LNCaP clone FGC (cell line): ENCODE measurements around the gene TTN.

ENCODE experiments used
- DNase-seq: peaks from one replicate; pipeline ENCODE4 v3.0.0-alpha.2; 2011; ENCODE audit warnings: low read depth
- H3K4me3 ChIP-seq: 2 replicates; pipeline ENCODE4 v1.5.1; 2011; ENCODE audit warnings: mild to moderate bottlenecking, low read depth, low read length, control low read depth
- TF ChIP-seq, protein P1 (sequence below): IDR thresholded peaks from 2 replicates; pipeline ENCODE4 v1.5.1; 2012; ENCODE audit warnings: mild to moderate bottlenecking; ENCODE audit not compliant: control insufficient read depth, insufficient read depth; ENCODE audit errors: extremely low read depth

Gene TTN

DNA sequence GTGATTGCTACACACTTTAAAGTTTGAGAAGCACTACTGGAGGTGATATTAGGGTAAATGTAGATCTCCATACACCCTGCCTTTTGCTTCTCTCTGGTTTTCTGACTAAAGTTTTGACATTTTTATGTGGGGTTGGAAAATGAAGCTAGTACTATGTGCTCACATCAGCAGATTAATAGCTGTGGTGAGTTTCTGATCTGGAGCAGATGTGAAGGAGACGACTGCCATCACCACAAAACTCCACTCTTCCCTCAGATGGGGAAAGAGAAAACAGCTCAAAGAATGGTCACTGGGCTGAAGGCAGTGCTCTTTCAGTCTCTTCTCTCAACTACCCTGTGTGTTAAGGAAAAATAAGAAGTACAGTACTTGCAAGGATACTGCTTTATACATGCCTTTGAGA, 289.7 kb downstream of the TTN start:
- TF ChIP-seq, protein P1, sequence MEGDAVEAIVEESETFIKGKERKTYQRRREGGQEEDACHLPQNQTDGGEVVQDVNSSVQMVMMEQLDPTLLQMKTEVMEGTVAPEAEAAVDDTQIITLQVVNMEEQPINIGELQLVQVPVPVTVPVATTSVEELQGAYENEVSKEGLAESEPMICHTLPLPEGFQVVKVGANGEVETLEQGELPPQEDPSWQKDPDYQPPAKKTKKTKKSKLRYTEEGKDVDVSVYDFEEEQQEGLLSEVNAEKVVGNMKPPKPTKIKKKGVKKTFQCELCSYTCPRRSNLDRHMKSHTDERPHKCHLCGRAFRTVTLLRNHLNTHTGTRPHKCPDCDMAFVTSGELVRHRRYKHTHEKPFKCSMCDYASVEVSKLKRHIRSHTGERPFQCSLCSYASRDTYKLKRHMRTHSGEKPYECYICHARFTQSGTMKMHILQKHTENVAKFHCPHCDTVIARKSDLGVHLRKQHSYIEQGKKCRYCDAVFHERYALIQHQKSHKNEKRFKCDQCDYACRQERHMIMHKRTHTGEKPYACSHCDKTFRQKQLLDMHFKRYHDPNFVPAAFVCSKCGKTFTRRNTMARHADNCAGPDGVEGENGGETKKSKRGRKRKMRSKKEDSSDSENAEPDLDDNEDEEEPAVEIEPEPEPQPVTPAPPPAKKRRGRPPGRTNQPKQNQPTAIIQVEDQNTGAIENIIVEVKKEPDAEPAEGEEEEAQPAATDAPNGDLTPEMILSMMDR = no peak
- no peak overlapping the region for H3K4me3 ChIP-seq
- DNase-seq = no peak

DNA sequence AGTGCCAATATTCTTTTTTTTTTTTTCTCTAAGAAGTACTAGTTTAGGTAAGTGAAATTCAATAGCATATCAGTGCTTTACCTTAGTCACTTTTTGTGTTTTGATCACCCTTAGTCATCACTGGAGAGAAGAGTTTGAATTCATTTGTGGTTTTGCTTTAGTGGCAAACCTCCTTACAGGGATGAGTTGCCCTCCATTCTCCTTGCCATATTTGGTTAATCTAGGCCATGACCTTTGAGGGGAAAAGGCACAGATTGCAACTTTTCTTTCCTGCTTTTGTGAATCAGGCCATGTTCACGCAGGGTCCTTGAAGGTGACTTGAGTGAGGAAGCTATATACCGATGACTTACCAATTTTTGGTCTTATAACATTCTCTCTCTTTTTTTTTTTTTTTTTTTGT, 292.6 kb downstream of the TTN start:
- no peak overlapping the region for H3K4me3 ChIP-seq
- no peak for DNase-seq
- TF ChIP-seq, protein P1 = no peak

DNA sequence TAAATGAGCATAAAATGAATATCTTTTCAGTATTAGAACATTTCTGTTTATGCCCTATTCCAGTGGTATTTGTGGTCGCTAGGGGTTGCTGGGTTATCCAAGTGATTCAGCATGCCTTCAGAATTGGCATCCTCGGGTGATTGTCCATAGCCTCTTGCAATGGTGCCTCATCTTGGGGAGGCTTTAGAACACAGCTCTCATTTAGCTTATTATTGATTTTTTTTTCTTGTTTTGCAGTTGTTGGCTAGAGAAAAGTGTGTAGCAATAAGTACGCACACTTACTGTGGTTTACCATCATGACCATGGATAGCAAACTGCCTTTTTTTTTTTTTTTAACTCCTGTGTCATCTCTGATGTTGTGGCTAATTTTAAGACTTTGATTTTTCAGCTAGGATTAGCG, 293.3 kb downstream of the TTN start:
- DNase-seq = no peak
- TF ChIP-seq, protein P1 = no peak
- no peak overlapping the region for H3K4me3 ChIP-seq

DNA sequence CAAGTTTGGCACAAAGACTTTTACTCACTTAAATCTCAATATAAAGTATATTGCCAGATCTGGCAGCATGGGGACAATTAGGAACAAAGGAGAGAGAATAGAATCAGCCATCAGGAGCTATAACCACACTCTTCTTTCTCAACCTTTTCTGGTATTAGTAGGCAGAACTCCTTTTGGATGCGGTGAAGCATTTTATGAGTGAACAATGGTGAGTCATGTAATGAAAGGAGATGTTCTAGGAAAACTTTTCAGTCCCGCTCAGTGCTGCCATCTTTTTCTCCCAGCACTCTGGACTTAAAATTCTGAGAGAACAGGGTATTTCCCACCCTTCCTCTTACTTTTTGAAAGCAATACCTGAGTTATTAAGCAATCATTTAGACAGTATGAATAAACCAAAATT, 294.7 kb downstream of the TTN start:
- DNase-seq = no peak
- TF ChIP-seq, protein P1 = no peak
- no peak overlapping the region for H3K4me3 ChIP-seq

DNA sequence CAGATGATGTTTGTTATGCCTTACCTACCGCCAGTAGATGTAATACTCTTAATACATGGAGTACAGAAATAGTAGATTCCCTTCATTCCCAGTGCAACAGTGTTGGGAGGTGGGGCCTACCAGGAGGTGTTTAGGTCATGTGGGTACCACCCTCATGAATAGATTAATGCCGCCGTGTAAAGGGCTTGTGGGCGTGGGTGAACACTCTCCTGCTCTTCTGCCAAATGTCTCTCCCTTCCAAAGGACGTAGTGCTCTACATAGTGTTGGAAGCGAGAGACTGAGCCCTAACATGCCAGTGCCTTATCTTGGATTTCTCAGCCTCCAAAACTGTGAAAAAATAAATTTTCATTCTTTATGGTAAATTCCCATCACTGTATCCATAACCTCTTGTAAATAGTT, 296.8 kb downstream of the TTN start:
- no peak overlapping the region for H3K4me3 ChIP-seq
- no peak for DNase-seq
- TF ChIP-seq, protein P1 = no peak

DNA sequence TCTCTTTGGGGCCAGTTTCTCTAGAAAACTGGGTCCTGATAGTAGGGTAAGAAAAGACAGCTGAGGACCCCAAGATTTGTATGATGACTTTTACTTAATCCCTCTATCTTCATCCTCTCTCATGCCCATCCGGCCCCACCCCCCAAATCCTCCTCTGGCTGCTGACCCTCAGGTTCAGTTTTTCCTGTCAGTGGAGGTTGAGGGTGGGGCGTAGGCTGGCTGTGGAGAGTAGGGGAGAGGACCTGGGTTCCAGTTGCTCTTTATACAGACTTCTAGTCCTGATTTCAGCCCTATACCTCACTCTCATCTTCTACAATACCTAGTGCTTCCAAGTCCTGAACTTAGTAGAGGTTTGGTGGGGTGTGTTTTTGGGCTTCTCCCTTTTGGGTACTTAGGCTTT, 298.6 kb downstream of the TTN start:
- DNase-seq = no peak
- H3K4me3 ChIP-seq = no peak overlapping the region
- TF ChIP-seq, protein P1 = no peak

DNA sequence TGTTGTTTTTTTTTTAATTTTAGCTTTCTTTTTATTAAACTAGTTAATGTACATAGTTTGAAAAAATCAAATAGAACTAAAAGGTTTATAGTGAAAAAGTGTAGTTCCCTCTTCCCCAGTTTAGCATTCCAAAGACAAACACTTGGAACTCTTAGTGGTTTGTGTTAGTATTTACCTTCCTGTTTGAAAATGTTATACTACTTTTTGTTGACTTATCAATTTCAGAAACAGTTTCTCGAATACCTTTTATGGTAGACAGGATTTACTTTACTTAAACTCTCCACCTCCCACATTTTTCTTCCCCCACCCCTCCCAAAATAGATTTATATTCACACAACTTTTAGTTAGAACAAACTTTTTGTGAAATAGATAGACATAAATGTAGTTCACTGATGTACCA, 300.3 kb downstream of the TTN start:
- no peak for DNase-seq
- no peak overlapping the region for H3K4me3 ChIP-seq
- TF ChIP-seq, protein P1 = no peak
